ENCODE measurements around the gene CAMK2N2. TPM values are rescaled to one million over a fixed set of nuclear protein-coding genes. Genes with fewer than 3 reads are reported as not detected.

CAMK2N2 gene
- 10 to 100 TPM in 1 of 8 experiments, 1 to 10 TPM in 4, under 1 TPM in 1, not detected in 2; 0.31 to 16.2 (median 6.5) TPM for total RNA-seq

- Histone ChIP-seq H3K4me1 (replicated peaks in 1 of 2) (peaks cover 3 to 11% of the 10 kb centered on the region in 2 donors), H3K4me3 (peak within 1 kb of the TSS; percentile 54 to 93 (median 87)), H3K27ac (peak within 1 kb of the TSS; percentile 70 to 72)
- ATAC-seq (replicated peaks in 6 of 8), result peak; percentile 77 to 89 (median 81)
- in situ Hi-C loops (cut with MboI; ENCODE audit: low pct_unique_long_range_greater_than_20kb in 2 of 9, low sequenced_read_pairs in 9 of 9, unreplicated experiment in 9 of 9), result loop anchor here in 4 of 9 experiments (25.0 kb wide), 2 partner anchors 349 to 374 kb away; partner anchors contain the start of gene PARL (in 3 of the 4)
- whole genome bisulfite sequencing, 10 experiments, result no CpG with 5 or more reads among the region's 67 CpGs
These were observed at the start of gene CAMK2N2 for GRCh38 chr3:184261270-184261853. TSS of gene CAMK2N2 (minus strand) at chr3:184261553. CDS start at chr3:184261285, 268 bp downstream.

DNA sequence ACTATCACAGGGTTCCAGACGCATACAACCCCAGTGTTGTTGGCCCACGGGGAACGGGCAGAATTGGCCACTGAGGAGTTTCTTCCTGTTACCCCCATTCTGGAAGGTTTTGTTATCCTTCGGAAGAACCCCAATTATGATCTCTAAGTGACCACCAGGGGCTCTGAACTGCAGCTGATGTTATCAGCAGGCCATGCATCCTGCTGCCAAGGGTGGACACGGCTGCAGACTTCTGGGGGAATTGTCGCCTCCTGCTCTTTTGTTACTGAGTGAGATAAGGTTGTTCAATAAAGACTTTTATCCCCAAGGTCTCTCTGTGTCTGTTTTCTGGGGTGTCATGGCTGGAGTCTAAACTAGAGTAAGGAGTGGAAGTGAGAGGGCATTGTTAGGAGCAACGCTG lies 47.4 kb upstream of the CAMK2N2 start:
- ATAC-seq (replicated peaks in 6 of 8), result peak in 2 of 8 experiments; percentile 10 to 19
- in situ Hi-C loops (cut with MboI; ENCODE audit: low pct_unique_long_range_greater_than_20kb in 2 of 9, low sequenced_read_pairs in 9 of 9, unreplicated experiment in 9 of 9), result no loop called here

DNA sequence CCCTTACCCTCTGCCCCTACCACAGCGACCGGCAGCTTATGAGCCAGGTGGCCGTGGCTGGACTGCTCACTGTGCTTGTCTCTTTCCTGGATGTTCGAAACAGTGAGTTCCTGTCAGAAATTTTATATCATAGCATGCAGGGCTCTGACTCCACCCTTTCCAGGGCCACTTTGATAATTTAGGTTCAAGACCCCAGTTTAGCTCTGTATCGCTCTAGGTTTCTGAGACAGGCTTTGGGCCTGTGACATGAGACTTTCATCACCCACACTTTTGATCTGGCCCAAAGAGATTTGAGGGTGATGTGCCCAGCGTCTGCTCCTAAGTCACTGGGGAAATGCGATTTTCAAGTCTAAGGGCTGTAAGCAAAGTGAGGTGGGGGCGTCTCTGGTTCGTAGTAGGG lies 46.6 kb upstream of the CAMK2N2 start:
- H3K4me3 ChIP-seq, result no peak overlapping the region
- no peak for ATAC-seq (replicated peaks in 6 of 8)
- no peak overlapping the region for H3K27ac ChIP-seq
- in situ Hi-C loops (cut with MboI; ENCODE audit: low pct_unique_long_range_greater_than_20kb in 2 of 9, low sequenced_read_pairs in 9 of 9, unreplicated experiment in 9 of 9), result no loop called here
- 87 to 100% (median 94%) methylated on average over 1 to 6 of the region's 9 CpGs; no CpG with 5 or more reads in 5 of the 10 experiments for WGBS, 10 experiments
- H3K4me1 ChIP-seq (replicated peaks in 1 of 2), result no peaks in the 10 kb centered on the region

More for the DNA sequence above, 47.4 kb upstream of the CAMK2N2 start:
- 76 to 100% (median 95%) methylated on average over 1 to 3 of the region's 7 CpGs; no CpG with 5 or more reads in 4 of the 10 experiments for WGBS, 10 experiments
- Histone ChIP-seq H3K27ac (no peak overlapping the region), H3K4me3 (no peak overlapping the region), H3K4me1 (replicated peaks in 1 of 2) (no peaks in the 10 kb centered on the region)

DNA sequence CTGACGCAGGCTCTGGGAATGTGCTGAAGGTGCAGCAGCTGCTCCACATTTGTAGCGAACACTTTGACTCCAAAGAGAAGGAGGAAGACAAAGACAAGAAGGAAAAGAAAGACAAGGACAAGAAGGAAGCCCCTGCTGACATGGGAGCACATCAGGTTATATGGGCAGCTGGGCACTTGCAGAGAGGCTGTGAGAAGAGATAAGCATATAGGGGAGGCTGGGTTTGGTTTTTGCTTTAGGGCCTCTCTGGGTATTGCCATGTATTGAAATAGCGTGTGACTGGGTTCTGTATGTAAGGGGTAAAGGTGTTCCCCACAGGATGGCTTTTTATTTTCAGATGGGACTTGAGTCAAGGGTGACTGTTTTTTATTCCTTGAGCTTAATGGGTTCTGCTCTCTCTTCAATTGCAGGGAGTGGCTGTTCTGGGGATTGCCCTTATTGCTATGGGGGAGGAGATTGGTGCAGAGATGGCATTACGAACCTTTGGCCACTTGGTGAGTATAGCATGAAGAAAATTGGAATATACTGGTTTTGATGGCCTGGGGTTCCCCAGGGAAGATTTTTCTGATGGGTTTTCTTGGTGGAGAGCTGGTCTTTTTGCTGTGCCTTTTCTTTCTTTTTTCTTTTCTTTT lies 45.1 kb upstream of the CAMK2N2 start:
- in situ Hi-C loops (cut with MboI; ENCODE audit: low pct_unique_long_range_greater_than_20kb in 2 of 9, low sequenced_read_pairs in 9 of 9, unreplicated experiment in 9 of 9), result no loop called here
- WGBS, 10 experiments, result 62 to 100% (median 93%) methylated on average over 1 to 4 of the region's 4 CpGs; no CpG with 5 or more reads in 3 of the 10 experiments
- H3K4me1 ChIP-seq (replicated peaks in 1 of 2), result no peaks in the 10 kb centered on the region

GRCh38 chr3:184305577-184305976 lies 44.2 kb upstream of the CAMK2N2 start:
- H3K4me1 ChIP-seq (replicated peaks in 1 of 2), result peaks cover 0 to 3% of the 10 kb centered on the region in 2 donors
- in situ Hi-C loops (cut with MboI; ENCODE audit: low pct_unique_long_range_greater_than_20kb in 2 of 9, low sequenced_read_pairs in 9 of 9, unreplicated experiment in 9 of 9), result no loop called here
- no peak overlapping the region for H3K4me3 ChIP-seq
- no peak overlapping the region for H3K27ac ChIP-seq
- 43 to 100% (median 75%) methylated on average over 1 of the region's 1 CpG; no CpG with 5 or more reads in 5 of the 10 experiments for WGBS, 10 experiments
- peak in 6 of 8 experiments; percentile 30 to 81 (median 49) for ATAC-seq (replicated peaks in 6 of 8)

More for the DNA sequence above, 45.1 kb upstream of the CAMK2N2 start:
- H3K27ac ChIP-seq, result no peak overlapping the region
- ATAC-seq (replicated peaks in 6 of 8), result no peak
- no peak overlapping the region for H3K4me3 ChIP-seq

GRCh38 chr3:184300378-184300720 lies 39.0 kb upstream of the CAMK2N2 start:
- 0 to 100% (median 72%) methylated on average over 1 to 3 of the region's 3 CpGs for WGBS, 10 experiments
- in situ Hi-C loops (cut with MboI; ENCODE audit: low pct_unique_long_range_greater_than_20kb in 2 of 9, low sequenced_read_pairs in 9 of 9, unreplicated experiment in 9 of 9), result no loop called here
- H3K4me3 ChIP-seq, result peak overlapping the region in 4 of 5 donors; percentile 61 to 86 (median 77)
- ATAC-seq (replicated peaks in 6 of 8), result no peak
- H3K27ac ChIP-seq, result no peak overlapping the region
- peaks cover 5 to 11% of the 10 kb centered on the region in 2 donors for H3K4me1 ChIP-seq (replicated peaks in 1 of 2)

- H3K4me3 ChIP-seq, result peak overlapping the region; percentile 58 to 86 (median 73)
- 0 to 100% (median 25%) methylated on average over 1 to 12 of the region's 29 CpGs; no CpG with 5 or more reads in 2 of the 10 experiments for WGBS, 10 experiments
- in situ Hi-C loops (cut with MboI; ENCODE audit: low pct_unique_long_range_greater_than_20kb in 2 of 9, low sequenced_read_pairs in 9 of 9, unreplicated experiment in 9 of 9), result loop anchor here in 1 of 9 experiments (25.0 kb wide), 2 partner anchors 287 to 387 kb away; partner anchors contain the start of gene ABCC5
- peak in 2 of 8 experiments; percentile 13 to 18 for ATAC-seq (replicated peaks in 6 of 8)
- H3K27ac ChIP-seq, result peak overlapping the region; percentile 67 to 72
- peaks cover 5 to 11% of the 10 kb centered on the region in 2 donors for H3K4me1 ChIP-seq (replicated peaks in 1 of 2)
These were observed 38.4 kb upstream of the CAMK2N2 start for GRCh38 chr3:184299488-184300377.

DNA sequence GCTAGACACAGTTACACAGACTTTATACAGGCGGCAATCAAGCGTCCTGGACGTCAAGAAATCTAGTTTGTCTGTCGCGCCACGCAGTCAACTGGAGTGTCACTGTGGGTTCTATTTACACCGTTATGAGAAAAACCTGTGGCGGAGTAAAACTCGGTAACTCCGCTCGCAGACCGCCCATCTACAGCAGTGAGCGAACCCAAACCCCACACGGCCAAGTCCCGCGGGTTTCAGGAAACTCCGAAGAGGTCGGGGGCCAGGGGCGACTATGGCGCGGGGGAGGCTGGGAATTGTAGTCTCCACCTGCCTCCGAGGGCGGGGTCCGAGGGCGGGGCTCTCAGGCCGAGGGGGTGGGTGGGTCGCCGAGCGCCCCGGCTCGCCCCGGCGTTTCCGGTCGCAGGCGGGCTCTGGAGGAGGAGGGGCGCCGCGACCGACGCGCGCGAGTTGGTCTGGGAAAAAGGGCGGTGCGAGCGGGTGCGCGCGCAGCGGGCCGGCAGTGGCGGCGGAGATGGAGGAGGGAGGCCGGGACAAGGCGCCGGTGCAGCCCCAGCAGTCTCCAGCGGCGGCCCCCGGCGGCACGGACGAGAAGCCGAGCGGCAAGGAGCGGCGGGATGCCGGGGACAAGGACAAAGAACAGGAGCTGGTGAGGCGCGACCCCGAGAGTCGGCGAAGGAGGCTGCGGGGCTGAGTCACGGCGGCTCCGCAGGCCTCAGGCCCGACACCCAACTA lies 37.6 kb upstream of the CAMK2N2 start, which contains the start of gene PSMD2:
TSS of gene PSMD2 (plus strand) at position 483 of the 729 bp plus-strand sequence. CDS start at position 509, 26 bp downstream.
- WGBS, 10 experiments, result 0 to 6% (median 0%) methylated on average over 3 to 6 of the region's 78 CpGs; no CpG with 5 or more reads in 6 of the 10 experiments
- peak; percentile 92 to 97 (median 95) for ATAC-seq (replicated peaks in 6 of 8)
- in situ Hi-C loops (cut with MboI; ENCODE audit: low pct_unique_long_range_greater_than_20kb in 2 of 9, low sequenced_read_pairs in 9 of 9, unreplicated experiment in 9 of 9), result loop anchor here in 1 of 9 experiments (25.0 kb wide), 2 partner anchors 287 to 387 kb away; partner anchors contain the start of gene ABCC5
- Histone ChIP-seq H3K27ac (peak within 1 kb of the TSS; percentile 67 to 72), H3K4me3 (peak within 1 kb of the TSS; percentile 58 to 86 (median 73)), H3K4me1 (replicated peaks in 1 of 2) (peaks cover 5 to 11% of the 10 kb centered on the region in 2 donors)

GRCh38 chr3:184296616-184297015 lies 35.3 kb upstream of the CAMK2N2 start:
- in situ Hi-C loops (cut with MboI; ENCODE audit: low pct_unique_long_range_greater_than_20kb in 2 of 9, low sequenced_read_pairs in 9 of 9, unreplicated experiment in 9 of 9), result loop anchor here in 1 of 9 experiments (25.0 kb wide), 2 partner anchors 284 to 384 kb away; partner anchors contain the start of gene ABCC5
- no peak for ATAC-seq (replicated peaks in 6 of 8)
- WGBS, 10 experiments, result 65 to 100% (median 85%) methylated on average over 1 to 6 of the region's 7 CpGs; no CpG with 5 or more reads in 1 of the 10 experiments

DNA sequence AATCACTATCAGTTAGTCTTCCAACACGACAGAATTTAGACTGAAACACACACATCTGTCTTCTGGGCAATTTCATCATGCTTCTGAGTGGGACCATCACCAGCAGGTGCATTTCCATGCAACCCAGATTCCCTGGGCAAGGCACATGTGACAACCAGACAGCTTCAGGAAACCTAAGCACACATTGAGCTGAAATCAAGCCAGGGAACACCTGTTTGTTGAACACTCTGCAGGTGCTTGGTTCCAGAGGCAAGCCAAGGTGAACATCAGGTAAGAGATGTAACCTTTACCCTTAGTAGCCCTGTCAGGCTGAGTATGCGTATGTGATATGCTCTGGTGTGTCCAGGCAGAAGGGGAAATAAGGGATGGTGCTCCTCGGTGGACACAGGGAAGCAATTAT lies 34.4 kb upstream of the CAMK2N2 start:
- WGBS, 10 experiments, result 0 to 53% (median 23%) methylated on average over 1 to 3 of the region's 3 CpGs; no CpG with 5 or more reads in 2 of the 10 experiments

More at GRCh38 chr3:184296616-184297015, 35.3 kb upstream of the CAMK2N2 start:
- Histone ChIP-seq H3K4me1 (replicated peaks in 1 of 2) (peaks cover 5 to 11% of the 10 kb centered on the region in 2 donors), H3K4me3 (no peak overlapping the region), H3K27ac (no peak overlapping the region)

DNA sequence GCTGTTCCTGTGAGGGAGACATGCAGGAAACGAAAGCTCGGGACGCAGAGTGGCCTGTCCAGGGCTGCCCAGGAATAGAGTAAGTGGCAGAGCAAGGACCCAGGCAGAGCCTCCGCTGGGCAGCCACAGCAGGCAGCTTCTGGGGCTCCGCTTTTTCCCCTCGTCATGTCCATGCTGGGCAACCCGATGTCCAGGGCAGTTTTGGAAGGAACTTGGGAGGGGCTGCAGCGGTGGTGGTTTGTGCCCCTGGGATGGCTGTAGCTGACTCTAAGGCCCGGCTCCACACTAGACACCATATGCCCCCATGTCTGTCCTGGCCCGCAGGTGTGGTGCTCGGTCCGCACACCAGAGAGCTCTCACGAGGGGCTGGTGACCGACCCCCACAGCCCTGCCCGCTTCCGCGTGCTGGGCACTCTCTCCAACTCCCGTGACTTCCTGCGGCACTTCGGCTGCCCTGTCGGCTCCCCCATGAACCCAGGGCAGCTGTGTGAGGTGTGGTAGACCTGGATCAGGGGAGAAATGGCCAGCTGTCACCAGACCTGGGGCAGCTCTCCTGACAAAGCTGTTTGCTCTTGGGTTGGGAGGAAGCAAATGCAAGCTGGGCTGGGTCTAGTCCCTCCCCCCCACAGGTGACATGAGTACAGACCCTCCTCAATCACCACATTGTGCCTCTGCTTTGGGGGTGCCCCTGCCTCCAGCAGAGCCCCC lies 30.5 kb upstream of the CAMK2N2 start:
- 40 to 100% (median 83%) methylated on average over 1 to 2 of the region's 21 CpGs; no CpG with 5 or more reads in 5 of the 10 experiments for WGBS, 10 experiments
- H3K4me3 ChIP-seq, result no peak overlapping the region
- ATAC-seq (replicated peaks in 6 of 8), result no peak
- no peaks in the 10 kb centered on the region for H3K4me1 ChIP-seq (replicated peaks in 1 of 2)
- in situ Hi-C loops (cut with MboI; ENCODE audit: low pct_unique_long_range_greater_than_20kb in 2 of 9, low sequenced_read_pairs in 9 of 9, unreplicated experiment in 9 of 9), result loop anchor here in 1 of 9 experiments (25.0 kb wide), 2 partner anchors 280 to 380 kb away; partner anchors contain the start of gene ABCC5
- no peak overlapping the region for H3K27ac ChIP-seq

More for the DNA sequence above, 34.4 kb upstream of the CAMK2N2 start:
- no peak overlapping the region for H3K4me3 ChIP-seq
- H3K4me1 ChIP-seq (replicated peaks in 1 of 2), result peaks cover 5 to 10% of the 10 kb centered on the region in 2 donors
- no peak for ATAC-seq (replicated peaks in 6 of 8)
- in situ Hi-C loops (cut with MboI; ENCODE audit: low pct_unique_long_range_greater_than_20kb in 2 of 9, low sequenced_read_pairs in 9 of 9, unreplicated experiment in 9 of 9), result loop anchor here in 1 of 9 experiments (25.0 kb wide), 2 partner anchors 283 to 383 kb away; partner anchors contain the start of gene ABCC5
- no peak overlapping the region for H3K27ac ChIP-seq
